Measurements from ENCODE around the gene DDX25.

The DDX25 gene

GRCh38 chr11:125925247-125925740 is 21.0 kb downstream of the DDX25 start:
- ChIA-PET POLR2A (no interaction called here), CTCF (interaction anchor here (0.8 kb wide), 1 partner anchor 17 kb away, joined by 3 read pairs; no protein-coding TSS in a partner anchor)
- TF ChIP-seq ARNT (IDR thresholded peaks at IDR 0.05) (no peak), TARDBP (IDR thresholded peaks at IDR 0.05) (no peak), L3MBTL2 (conservative IDR thresholded peaks at IDR 0.05) (no peak), NFRKB (IDR thresholded peaks at IDR 0.05) (no peak), ZNF384 (IDR thresholded peaks at IDR 0.05) (no peak), PKNOX1 (IDR thresholded peaks at IDR 0.05) (no peak)
- DNase-seq (ENCODE audit: extremely low spot score) = no peak

GRCh38 chr11:125925804-125926203 is 21.5 kb downstream of the DDX25 start:
- POLR2A ChIA-PET = no interaction called here
- CTCF ChIA-PET = interaction anchor here (0.8 kb wide), 1 partner anchor 16 kb away, joined by 3 read pairs; no protein-coding TSS in a partner anchor
- TF ChIP-seq FOXM1 (IDR thresholded peaks at IDR 0.05; ENCODE audit: borderline replicate concordance) (no peak), SP1 (IDR thresholded peaks at IDR 0.05) (no peak), L3MBTL2 (conservative IDR thresholded peaks at IDR 0.05) (no peak), PKNOX1 (IDR thresholded peaks at IDR 0.05) (no peak), FOXK2 (IDR thresholded peaks at IDR 0.05) (no peak), LEF1 (IDR thresholded peaks at IDR 0.05; ENCODE audit: borderline replicate concordance) (no peak), SUZ12 (IDR thresholded peaks at IDR 0.05) (no peak), ZNF384 (IDR thresholded peaks at IDR 0.05) (no peak), BHLHE40 (IDR thresholded peaks at IDR 0.05; ENCODE audit: borderline replicate concordance) (no peak), HDGF (IDR thresholded peaks at IDR 0.05; ENCODE audit: borderline replicate concordance) (no peak), NFRKB (IDR thresholded peaks at IDR 0.05) (no peak), FOXA1 (IDR thresholded peaks at IDR 0.05) (no peak), ARNT (IDR thresholded peaks at IDR 0.05) (no peak), CTBP1 (IDR thresholded peaks at IDR 0.05; ENCODE audit: borderline replicate concordance) (no peak)
- no peak for DNase-seq (ENCODE audit: extremely low spot score)

- ChIA-PET CTCF (no interaction called here), POLR2A (no interaction called here)
- no peak for TF ChIP-seq HDGF (IDR thresholded peaks at IDR 0.05; ENCODE audit: borderline replicate concordance)
- no peak for TF ChIP-seq BHLHE40 (IDR thresholded peaks at IDR 0.05; ENCODE audit: borderline replicate concordance)
- no peak for TF ChIP-seq NFRKB (IDR thresholded peaks at IDR 0.05)
- TF ChIP-seq ELF4 (IDR thresholded peaks at IDR 0.05) = no peak
- TF ChIP-seq LEF1 (IDR thresholded peaks at IDR 0.05; ENCODE audit: borderline replicate concordance) = no peak
- TF ChIP-seq SP1 (IDR thresholded peaks at IDR 0.05) = no peak
- no peak for TF ChIP-seq SUZ12 (IDR thresholded peaks at IDR 0.05)
- no peak for TF ChIP-seq PKNOX1 (IDR thresholded peaks at IDR 0.05)
- TF ChIP-seq ZNF384 (IDR thresholded peaks at IDR 0.05) = no peak
- no peak for TF ChIP-seq FOXA1 (IDR thresholded peaks at IDR 0.05)
- TF ChIP-seq CTBP1 (IDR thresholded peaks at IDR 0.05; ENCODE audit: borderline replicate concordance) = no peak
- no peak for TF ChIP-seq FOXM1 (IDR thresholded peaks at IDR 0.05; ENCODE audit: borderline replicate concordance)
- TF ChIP-seq FOXK2 (IDR thresholded peaks at IDR 0.05) = no peak
- TF ChIP-seq TARDBP (IDR thresholded peaks at IDR 0.05) = no peak
- no peak for TF ChIP-seq ARNT (IDR thresholded peaks at IDR 0.05)
- DNase-seq (ENCODE audit: extremely low spot score) = no peak
Observed at GRCh38 chr11:125926682-125927081, 22.4 kb downstream of the DDX25 start.

GRCh38 chr11:125929445-125930075 is 25.3 kb downstream of the DDX25 start:
- POLR2A ChIA-PET = interaction anchor here (1.2 kb wide), 1 partner anchor 26 kb away, joined by 3 read pairs; the partner anchor contains the start of gene PUS3
- CTCF ChIA-PET = interaction anchor here (1.4 kb wide), 1 partner anchor 264 kb away, joined by 4 read pairs; no protein-coding TSS in a partner anchor
- no peak for TF ChIP-seq FOXM1 (IDR thresholded peaks at IDR 0.05; ENCODE audit: borderline replicate concordance)
- TF ChIP-seq BHLHE40 (IDR thresholded peaks at IDR 0.05; ENCODE audit: borderline replicate concordance) = no peak
- no peak for TF ChIP-seq CTBP1 (IDR thresholded peaks at IDR 0.05; ENCODE audit: borderline replicate concordance)
- no peak for TF ChIP-seq TARDBP (IDR thresholded peaks at IDR 0.05)
- TF ChIP-seq L3MBTL2 (conservative IDR thresholded peaks at IDR 0.05) = no peak
- TF ChIP-seq ELF4 (IDR thresholded peaks at IDR 0.05) = no peak
- no peak for TF ChIP-seq ARNT (IDR thresholded peaks at IDR 0.05)
- TF ChIP-seq HDGF (IDR thresholded peaks at IDR 0.05; ENCODE audit: borderline replicate concordance) = no peak
- TF ChIP-seq SP1 (IDR thresholded peaks at IDR 0.05) = no peak
- TF ChIP-seq LEF1 (IDR thresholded peaks at IDR 0.05; ENCODE audit: borderline replicate concordance) = no peak
- no peak for TF ChIP-seq SUZ12 (IDR thresholded peaks at IDR 0.05)
- no peak for TF ChIP-seq NFRKB (IDR thresholded peaks at IDR 0.05)
- TF ChIP-seq FOXK2 (IDR thresholded peaks at IDR 0.05) = no peak
- TF ChIP-seq ZNF384 (IDR thresholded peaks at IDR 0.05) = no peak
- no peak for TF ChIP-seq FOXA1 (IDR thresholded peaks at IDR 0.05)
- TF ChIP-seq PKNOX1 (IDR thresholded peaks at IDR 0.05) = no peak
- no peak for DNase-seq (ENCODE audit: extremely low spot score)

- ChIA-PET POLR2A (interaction anchor here (0.5 to 1.2 kb wide), 2 partner anchors 17 to 27 kb away, joined by 3 read pairs; partner anchors contain the start of gene PUS3), CTCF (interaction anchor here (1.4 kb wide), 1 partner anchor 263 kb away, joined by 4 read pairs; no protein-coding TSS in a partner anchor)
- DNase-seq (ENCODE audit: extremely low spot score) = no peak
- no peak for TF ChIP-seq FOXM1 (IDR thresholded peaks at IDR 0.05; ENCODE audit: borderline replicate concordance)
- TF ChIP-seq FOXK2 (IDR thresholded peaks at IDR 0.05) = no peak
- TF ChIP-seq L3MBTL2 (conservative IDR thresholded peaks at IDR 0.05) = no peak
- TF ChIP-seq FOXA1 (IDR thresholded peaks at IDR 0.05) = no peak
- TF ChIP-seq CTBP1 (IDR thresholded peaks at IDR 0.05; ENCODE audit: borderline replicate concordance) = no peak
- TF ChIP-seq ZNF384 (IDR thresholded peaks at IDR 0.05) = no peak
- no peak for TF ChIP-seq ARNT (IDR thresholded peaks at IDR 0.05)
- no peak for TF ChIP-seq ELF4 (IDR thresholded peaks at IDR 0.05)
- TF ChIP-seq PKNOX1 (IDR thresholded peaks at IDR 0.05) = no peak
- TF ChIP-seq SP1 (IDR thresholded peaks at IDR 0.05) = no peak
- TF ChIP-seq SUZ12 (IDR thresholded peaks at IDR 0.05) = no peak
- TF ChIP-seq NFRKB (IDR thresholded peaks at IDR 0.05) = no peak
- TF ChIP-seq HDGF (IDR thresholded peaks at IDR 0.05; ENCODE audit: borderline replicate concordance) = no peak
Observed at GRCh38 chr11:125930076-125930450, 25.8 kb downstream of the DDX25 start.

All from HEK293T (cell line).